H1 (cell line): ENCODE measurements around the gene MAP4K1.

ENCODE experiments used
- POLR2A ChIP-seq, 2 experiments: IDR thresholded peaks; 1 replicate in 1 of 2; 2 replicates in 1 of 2; pipeline ENCODE4 v1.6.1; 2011; ENCODE audit warnings: low read depth in 2 of 2, low read length in 2 of 2, mild to moderate bottlenecking in 2 of 2; ENCODE audit errors: control extremely low read depth in 1 of 2
- POLR2AphosphoS5 ChIP-seq: IDR thresholded peaks from 2 replicates; pipeline ENCODE4 v1.6.1; 2011; ENCODE audit warnings: low read depth, low read length
- TF ChIP-seq, protein P1 (sequence below), 3 experiments: IDR thresholded peaks; 1 replicate in 2 of 3; 2 replicates in 1 of 3; pipeline versions ENCODE4 v1.5.1 to v1.6.1; 2011; ENCODE audit warnings: low read length in 3 of 3, mild to moderate bottlenecking in 3 of 3, inconsistent platforms in 2 of 3, low read depth in 1 of 3, moderate library complexity in 1 of 3; ENCODE audit not compliant: insufficient read depth in 1 of 3; ENCODE audit errors: control extremely low read depth in 1 of 3

DNA sequence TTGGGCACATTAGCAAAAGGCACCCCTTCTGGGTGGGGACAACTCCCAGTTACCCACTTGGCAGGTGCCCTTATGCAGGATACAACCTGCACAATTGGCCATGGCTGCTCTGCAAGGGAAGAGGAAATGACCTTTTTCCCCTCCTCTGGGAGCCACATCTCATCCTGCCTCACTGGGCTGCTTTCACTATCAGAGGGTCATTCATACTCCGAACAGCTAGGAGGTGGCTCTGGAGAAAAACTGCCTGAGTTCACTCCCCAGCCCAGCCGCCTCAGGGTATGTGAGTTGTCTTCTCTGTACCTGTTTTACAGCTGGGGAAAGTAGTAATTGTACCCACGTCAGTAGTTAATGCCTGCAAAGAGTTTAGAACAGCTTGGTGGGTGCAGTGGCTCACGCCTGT, 22.6 kb upstream of the MAP4K1 start:
- no peak for TF ChIP-seq POLR2A (IDR thresholded peaks at IDR 0.05; ENCODE audit: control extremely low read depth in 1 of 2, low read depth in 2 of 2, low read length in 2 of 2)
- TF ChIP-seq, protein P1, sequence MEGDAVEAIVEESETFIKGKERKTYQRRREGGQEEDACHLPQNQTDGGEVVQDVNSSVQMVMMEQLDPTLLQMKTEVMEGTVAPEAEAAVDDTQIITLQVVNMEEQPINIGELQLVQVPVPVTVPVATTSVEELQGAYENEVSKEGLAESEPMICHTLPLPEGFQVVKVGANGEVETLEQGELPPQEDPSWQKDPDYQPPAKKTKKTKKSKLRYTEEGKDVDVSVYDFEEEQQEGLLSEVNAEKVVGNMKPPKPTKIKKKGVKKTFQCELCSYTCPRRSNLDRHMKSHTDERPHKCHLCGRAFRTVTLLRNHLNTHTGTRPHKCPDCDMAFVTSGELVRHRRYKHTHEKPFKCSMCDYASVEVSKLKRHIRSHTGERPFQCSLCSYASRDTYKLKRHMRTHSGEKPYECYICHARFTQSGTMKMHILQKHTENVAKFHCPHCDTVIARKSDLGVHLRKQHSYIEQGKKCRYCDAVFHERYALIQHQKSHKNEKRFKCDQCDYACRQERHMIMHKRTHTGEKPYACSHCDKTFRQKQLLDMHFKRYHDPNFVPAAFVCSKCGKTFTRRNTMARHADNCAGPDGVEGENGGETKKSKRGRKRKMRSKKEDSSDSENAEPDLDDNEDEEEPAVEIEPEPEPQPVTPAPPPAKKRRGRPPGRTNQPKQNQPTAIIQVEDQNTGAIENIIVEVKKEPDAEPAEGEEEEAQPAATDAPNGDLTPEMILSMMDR (IDR thresholded peaks at IDR 0.05; ENCODE audit: control extremely low read depth in 1 of 3, insufficient read depth in 1 of 3, low read depth in 1 of 3, low read length in 3 of 3), result no peak
- no peak for TF ChIP-seq POLR2AphosphoS5
